IPS-18c (cell line): Measurements from ENCODE around the gene ATXN1.
"Not testable (repeated sequence)": the region's sequence is repeated elsewhere in the genome, so short reads cannot be mapped to it uniquely, and the experiment has no call there.

Source experiments
- H3K4me3 ChIP-seq: 2 replicates; pipeline ENCODE4 v1.7.0; 2013; ENCODE audit warnings: low read depth, mild to moderate bottlenecking, low read length, moderate library complexity; ENCODE audit not compliant: insufficient read depth
- H3K9me3 ChIP-seq: one replicate; pipeline ENCODE4 v1.6.1; 2013; ENCODE audit warnings: mild to moderate bottlenecking, low read length, moderate library complexity; ENCODE audit not compliant: control insufficient read depth, insufficient read depth

ATXN1 gene

DNA sequence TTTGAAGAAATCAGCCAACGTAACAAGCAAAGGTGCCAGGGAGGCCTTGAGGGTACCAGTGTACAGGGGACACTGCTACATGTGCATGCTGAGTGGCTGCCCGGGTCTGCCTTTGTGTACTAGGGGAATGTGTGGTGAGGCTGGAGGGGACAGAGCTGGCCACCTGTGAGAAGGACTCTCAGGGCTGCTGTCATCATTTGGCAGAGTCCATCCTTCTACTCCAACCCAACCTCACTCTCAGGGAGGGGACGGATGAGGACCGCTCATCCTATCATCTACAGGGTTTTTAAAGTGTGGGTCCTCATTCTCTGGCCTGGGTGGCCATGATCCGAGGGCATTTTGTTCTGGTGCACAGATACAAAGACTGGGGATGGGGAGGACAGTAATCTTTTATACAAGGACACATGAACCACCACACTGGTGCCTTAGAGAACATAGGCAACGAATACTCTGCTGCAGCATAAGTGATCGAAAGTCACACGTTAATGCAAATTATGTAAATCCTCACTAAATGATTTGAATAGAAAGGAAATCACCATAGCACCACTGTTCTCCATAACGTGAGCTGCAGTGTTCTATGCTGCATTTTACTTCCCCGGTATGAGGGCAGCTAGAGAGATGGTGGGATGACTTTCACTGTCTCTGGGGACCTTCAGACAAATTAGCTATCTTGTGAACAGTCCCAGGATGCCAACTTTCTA, 341.5 kb downstream of the ATXN1 start:
- Histone ChIP-seq H3K9me3 (no peaks in the 10 kb centered on the region), H3K4me3 (no peak overlapping the region)

DNA sequence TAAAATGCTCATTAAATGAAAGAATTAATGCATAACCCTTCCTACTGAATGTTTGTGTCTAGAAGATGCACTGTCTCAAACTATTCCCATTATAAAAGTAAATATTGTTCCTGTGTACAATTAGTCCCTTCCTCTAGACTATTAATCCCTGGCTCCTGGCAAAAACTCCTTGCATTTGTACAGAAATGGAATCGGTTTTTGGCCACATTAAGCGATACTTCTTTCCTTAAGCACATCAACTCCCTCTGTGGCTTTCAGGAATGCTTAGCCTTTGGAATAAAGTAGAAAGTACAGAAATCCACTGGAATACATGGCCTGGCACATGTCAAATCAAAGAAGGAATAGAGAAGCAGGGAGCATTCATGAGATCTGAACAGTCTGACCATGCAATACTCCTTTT, 343.1 kb downstream of the ATXN1 start:
- H3K4me3 ChIP-seq = no peak overlapping the region
- no peaks in the 10 kb centered on the region for H3K9me3 ChIP-seq

DNA sequence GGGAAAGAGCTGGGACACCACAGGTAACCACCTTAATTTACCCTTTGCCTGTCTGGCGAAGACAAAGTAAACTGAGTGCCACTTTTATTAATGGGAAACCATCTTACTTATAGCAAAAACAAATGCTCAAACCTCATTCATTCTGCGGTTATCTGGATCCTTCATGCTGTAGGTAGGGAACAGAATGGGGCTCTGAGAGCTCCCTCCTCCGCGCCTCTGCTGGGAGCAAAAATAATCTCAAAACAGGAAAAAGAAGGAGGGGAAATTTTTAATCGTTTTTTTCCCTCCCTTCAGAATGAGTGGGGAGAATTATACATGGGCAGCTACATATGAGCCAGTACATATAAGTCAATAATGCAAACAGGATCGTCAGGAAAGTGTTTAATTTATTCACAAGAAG, 345.6 kb downstream of the ATXN1 start:
- Histone ChIP-seq H3K9me3 (no peaks in the 10 kb centered on the region), H3K4me3 (no peak overlapping the region)

DNA sequence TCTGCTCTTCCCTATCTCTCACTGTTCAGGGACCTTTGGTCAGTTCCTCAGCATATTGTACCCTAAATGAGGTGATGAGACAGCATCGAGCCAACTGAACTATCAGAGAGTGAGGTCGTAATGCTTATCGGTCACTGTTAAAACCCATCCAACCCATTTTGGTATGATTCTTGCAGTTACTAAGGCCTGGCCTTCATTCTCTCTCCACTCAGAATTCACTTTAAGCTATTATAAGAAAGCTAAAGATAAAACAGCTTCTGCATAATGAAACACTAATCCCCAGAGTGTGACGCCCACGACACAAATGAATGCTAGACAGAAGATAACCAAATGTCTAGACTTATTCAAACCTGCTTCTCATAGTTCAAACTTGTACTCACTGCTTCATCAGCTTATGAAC, 347.1 kb downstream of the ATXN1 start:
- Histone ChIP-seq H3K9me3 (no peaks in the 10 kb centered on the region), H3K4me3 (no peak overlapping the region)

DNA sequence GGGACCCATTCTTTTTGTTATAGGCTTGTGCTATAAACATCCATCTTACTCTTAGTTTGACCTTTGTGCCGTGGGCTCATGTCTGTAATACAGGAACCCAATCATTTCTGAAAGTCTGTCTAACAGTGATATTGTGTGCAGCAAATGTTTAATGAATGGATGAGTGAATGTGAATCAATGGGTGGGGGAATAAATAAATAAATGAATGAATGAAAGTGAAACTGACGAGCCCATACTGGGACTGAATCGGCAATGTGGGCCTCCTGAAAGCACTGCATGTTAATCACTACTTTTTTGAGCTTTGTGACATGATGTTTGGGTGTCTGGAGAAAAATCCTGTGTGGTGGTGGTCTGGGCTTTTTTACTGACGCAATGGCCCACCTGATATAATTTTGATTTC, 347.9 kb downstream of the ATXN1 start:
- no peak overlapping the region for H3K4me3 ChIP-seq
- H3K9me3 ChIP-seq = no peaks in the 10 kb centered on the region

DNA sequence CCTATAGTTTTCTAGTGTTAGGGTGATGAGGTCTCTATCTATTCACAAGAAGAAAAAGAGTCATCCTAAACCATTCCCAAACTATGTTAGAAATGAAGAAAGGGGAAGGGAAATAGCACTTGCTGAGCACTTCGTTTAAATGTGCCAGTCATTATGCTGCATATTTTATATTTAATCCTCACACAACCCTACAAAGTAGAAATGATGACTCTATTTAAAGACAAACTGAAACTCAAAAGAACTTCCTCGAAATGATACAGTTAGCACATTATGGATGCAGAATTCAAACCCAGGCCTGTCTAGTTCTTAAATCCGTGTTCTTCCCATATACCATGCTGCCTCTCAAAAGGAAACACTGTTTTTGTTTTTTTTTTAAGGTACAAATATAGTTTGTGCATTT, 348.3 kb downstream of the ATXN1 start:
- H3K4me3 ChIP-seq = no peak overlapping the region
- no peaks in the 10 kb centered on the region for H3K9me3 ChIP-seq

DNA sequence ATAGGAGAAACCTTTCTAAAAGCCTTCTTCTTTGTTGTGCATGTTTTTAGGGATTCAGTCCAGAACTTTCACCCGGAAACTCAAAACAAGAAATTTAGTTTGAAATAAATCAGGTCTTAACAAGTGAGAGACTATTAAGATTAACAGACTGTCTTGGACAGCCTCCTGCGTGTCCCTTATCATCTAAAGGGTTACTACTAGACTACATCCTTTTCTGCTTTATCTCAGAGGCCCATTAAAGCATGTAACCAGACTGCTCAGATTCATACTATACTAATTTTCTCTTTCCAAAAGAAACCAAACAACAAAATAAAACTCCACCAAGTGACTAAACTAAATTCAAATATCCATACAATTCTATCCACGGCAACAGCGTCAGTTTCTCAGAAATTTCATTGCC, 349.1 kb downstream of the ATXN1 start:
- H3K4me3 ChIP-seq = no peak overlapping the region
- H3K9me3 ChIP-seq = no peaks in the 10 kb centered on the region

DNA sequence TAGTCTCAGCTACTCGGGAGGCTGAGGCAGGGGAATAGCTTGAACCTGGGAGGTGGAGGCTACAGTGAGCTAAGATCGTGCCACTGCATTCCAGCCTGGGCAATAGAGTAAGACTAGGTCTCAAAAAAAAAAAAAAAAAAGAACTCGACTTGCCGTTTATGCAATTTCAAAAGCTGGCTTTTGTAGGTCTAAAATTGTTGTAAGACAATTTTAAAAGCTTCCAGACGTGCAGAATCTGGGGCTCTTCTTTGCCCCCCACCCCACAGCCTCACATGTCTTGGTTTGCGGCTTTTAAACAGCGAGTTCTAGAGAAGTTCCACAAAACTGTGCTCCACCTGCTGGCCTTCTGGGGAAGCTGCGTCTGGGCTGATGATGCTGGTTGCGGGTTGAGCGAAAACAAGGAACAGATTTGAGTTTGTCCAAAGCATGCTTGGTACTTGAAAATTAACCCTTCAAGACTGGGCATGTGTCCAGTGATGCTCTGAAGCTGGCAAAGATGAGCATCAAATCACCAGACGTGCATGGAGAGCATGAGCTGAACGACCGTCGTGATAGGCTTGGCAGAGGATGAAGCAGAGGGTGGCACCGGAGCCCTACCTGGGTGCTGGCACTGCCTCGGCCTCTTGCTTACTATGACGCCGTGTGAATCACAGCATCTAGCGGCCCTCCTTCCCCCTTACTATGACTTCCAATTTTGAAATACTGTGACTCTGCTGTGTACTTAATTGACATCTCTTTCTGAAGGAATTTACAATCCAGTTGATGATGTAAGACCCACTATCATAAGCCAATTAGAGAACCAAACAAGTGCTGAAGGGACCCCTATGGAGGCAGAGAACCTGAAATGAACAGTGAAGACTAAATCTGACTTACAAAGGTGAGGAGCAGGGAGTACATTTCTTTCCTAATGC, 351.5 kb downstream of the ATXN1 start:
- no peak overlapping the region for H3K4me3 ChIP-seq

DNA sequence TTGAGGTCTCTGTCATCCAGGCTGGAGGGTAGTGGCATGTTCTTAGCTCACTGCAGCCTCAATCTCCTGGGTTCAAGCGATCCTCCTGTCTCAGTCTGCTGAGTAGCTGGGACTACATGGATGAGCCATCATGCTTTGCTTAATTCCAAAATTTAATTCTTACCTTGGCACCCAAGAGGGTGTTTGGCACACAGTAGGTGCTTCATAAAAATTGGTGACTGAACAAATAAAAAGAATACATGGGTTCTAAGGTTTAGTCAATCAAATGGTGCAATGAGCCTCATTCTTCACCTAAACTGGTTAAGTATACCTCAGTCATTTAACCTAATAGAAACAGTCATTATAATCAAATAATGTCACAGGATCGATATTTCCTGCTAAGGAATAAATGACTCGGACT, 352.5 kb downstream of the ATXN1 start:
- Histone ChIP-seq H3K9me3 (no peaks in the 10 kb centered on the region), H3K4me3 (no peak overlapping the region)

More for the DNA sequence above, 351.5 kb downstream of the ATXN1 start:
- no peaks in the 10 kb centered on the region for H3K9me3 ChIP-seq

DNA sequence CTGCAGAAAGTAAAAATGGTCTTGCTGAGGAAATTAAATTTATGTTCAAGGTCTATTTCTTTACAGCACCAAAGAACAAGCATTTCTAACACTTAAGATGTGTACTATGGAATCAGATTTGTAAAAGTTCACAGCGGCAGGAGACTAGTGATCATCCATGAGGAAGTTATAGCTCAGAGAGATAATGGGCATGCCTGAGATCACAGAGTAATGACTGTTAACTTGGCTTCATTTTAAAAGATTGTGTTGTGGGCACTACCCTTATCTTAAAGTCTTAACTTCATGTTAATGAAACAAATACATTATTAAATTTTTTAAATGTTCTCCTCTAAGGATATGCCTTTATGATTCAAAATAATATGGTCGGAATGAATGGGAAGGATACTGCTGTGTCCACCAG, 354.3 kb downstream of the ATXN1 start:
- no peaks in the 10 kb centered on the region for H3K9me3 ChIP-seq
- no peak overlapping the region for H3K4me3 ChIP-seq

DNA sequence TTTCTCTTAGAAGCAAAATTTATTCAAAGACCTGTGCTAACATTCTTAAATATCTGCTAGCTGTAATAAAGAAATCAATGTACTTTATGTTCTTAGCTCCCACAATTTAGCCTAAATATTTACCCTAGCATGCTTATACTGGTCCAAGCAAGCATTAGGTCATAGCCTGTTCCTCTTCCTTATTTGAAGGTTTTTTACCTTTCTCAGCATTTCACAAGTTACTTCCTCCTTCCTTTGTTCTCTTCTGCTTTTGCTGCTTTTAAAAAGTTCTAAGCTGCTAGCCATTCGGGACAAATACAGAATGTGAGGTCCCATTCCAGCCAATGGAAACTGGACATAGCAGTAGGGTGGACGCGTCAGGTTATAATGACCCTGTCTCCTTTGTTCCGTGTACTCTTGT, 354.7 kb downstream of the ATXN1 start:
- not testable (repeated sequence) for H3K9me3 ChIP-seq, H3K4me3 ChIP-seq

DNA sequence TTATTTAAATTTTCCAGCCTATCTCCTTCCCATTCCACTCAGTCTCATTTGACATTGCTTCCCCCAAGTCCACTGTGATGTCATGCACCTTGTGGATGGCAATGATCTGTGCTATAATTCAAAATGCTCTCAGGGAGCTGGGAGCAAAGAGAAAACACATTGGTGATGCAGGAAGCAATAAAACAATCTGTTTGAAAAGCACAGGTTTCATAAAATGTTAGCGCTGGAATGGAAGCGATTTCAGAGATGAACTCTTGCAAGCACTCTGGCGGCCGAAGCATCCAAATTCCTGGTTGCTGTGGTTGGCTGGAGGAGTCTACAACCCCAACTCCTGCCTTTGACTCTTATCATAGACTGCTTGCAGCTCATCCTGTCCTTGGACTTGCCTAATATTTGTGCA, 355.9 kb downstream of the ATXN1 start:
- no peak overlapping the region for H3K4me3 ChIP-seq
- no peaks in the 10 kb centered on the region for H3K9me3 ChIP-seq

DNA sequence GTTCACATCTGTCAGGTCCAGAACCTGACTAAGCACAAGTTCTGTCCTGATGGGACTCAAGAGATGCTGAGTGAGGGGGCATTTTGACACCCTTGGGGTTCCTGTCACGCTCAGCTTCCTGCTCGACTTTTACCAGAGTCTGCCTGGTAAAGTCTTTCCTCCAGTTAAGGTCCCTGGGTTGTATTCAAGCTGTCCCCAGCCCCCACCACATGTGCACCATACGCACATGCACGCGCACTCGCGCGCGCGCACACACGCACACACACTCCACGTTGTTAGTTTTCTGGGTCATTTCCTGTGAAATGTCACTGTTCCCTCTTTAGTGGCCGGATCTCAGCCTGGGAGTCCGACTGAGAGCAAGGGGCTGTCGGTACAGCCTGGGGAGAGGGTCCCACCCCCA, 356.8 kb downstream of the ATXN1 start:
- Histone ChIP-seq H3K9me3 (no peaks in the 10 kb centered on the region), H3K4me3 (no peak overlapping the region)

DNA sequence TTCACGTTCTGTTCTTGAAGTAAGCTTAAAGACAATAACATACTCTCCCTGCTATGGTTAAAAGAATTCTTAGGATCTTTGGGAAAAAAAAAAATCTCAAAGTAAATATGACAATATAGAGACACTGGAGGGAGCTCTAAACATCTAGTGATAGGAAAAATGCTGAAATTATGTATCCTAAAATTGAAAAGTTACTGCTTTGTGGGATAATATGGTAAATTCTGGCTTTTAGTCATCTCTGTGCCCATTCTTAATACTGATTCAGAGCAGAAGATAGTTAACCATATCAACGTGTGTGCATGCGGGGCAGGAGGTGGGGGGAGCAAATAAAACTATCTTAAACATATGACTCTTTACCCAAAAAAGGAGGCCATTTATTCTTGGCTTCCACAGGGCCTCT, 357.4 kb downstream of the ATXN1 start:
- no peak overlapping the region for H3K4me3 ChIP-seq
- H3K9me3 ChIP-seq = no peaks in the 10 kb centered on the region

DNA sequence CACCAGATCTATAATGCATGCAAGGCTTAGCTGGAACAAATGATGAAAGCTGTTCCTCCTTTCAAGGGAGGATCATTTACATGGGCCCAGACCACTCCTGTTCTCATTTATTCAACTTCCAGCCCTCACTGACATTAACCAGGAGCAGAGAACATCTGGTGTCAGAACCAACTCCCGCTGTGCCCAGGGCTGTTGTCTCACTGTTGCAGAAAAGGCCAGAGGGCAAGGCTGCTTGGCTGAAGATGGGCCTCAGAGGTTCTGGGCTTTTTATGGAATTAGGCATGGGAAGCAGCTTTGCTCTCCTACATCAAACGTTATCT, 358.7 kb downstream of the ATXN1 start:
- no peak overlapping the region for H3K4me3 ChIP-seq

DNA sequence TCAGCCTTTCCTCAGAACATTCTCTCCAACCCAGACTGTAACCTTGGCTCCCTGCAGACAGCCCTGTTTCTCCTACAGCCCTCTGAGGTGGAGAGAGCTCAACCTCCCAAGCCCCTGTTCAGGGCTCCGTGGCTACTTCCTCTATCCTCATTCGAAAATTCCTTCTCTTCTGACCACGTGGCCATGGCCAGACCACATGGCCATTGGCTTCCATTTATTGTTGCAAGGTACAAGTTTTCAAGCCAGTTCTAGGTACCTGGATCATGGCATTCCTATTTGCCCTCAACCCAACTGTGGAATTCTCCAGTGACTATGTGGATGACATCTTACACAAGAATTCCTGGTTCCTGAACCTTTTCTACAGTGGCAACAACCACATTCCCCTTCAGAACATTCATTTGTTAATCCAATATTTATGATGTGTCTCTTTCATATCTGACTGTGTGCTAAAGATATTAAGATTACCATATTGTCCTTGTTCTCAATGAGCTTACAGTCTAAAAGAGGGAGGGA, 361.0 kb downstream of the ATXN1 start:
- Histone ChIP-seq H3K4me3 (no peak overlapping the region), H3K9me3 (no peaks in the 10 kb centered on the region)

More for the DNA sequence above, 358.7 kb downstream of the ATXN1 start:
- no peaks in the 10 kb centered on the region for H3K9me3 ChIP-seq

DNA sequence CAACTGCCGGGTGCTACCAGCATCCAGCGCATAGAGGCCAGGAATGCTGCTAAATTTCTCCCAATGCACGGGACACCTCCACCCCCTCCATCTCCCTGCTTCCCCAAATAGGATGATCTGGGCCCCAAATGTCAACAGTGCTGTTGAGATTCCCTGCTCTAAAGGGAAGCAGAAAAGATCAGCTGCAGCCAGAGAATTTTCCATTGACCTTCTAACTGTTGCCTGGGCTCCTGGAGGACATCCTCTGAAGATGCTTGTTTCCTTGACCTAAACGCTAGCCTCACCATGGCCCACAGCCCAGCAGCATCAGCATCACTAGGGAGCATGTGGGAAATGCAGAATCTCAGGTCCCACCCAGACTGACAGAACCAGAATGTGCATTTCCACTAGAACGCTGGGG, 361.6 kb downstream of the ATXN1 start:
- Histone ChIP-seq H3K9me3 (no peaks in the 10 kb centered on the region), H3K4me3 (no peak overlapping the region)

DNA sequence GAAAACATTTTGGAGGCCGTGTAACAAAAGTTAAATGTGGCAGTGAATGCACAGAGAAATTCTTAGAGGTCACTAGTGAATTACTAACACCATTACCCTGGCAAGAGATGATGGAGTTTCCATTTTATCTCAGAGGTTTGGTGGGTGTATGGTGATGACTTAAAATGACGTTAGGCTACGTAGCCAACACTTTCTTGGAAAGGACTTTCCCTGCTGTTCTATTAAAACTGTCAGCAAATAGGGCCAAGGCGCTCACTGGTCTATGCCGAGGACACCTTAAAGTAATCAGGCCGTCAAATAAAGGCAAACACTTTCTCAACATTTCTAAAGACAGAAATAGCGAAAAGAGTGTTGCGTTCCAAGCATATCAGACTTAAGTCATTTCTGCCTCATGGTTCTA, 362.1 kb downstream of the ATXN1 start:
- H3K4me3 ChIP-seq = no peak overlapping the region
- H3K9me3 ChIP-seq = no peaks in the 10 kb centered on the region
